DND-41 (cell line): ENCODE results near the gene ATF7IP.

Experiments
- EZH2 ChIP-seq: IDR thresholded peaks from 3 replicates; pipeline ENCODE4 v1.6.1; 2012; ENCODE audit warnings: borderline replicate concordance, low read depth, mild to moderate bottlenecking, moderate library complexity, low read length, inconsistent platforms; ENCODE audit not compliant: severe bottlenecking
- TF ChIP-seq, protein P1 (sequence below): IDR thresholded peaks from 2 replicates; pipeline ENCODE4 v1.5.1; 2012; ENCODE audit warnings: borderline replicate concordance, low read length, moderate library complexity, mild to moderate bottlenecking; ENCODE audit not compliant: poor library complexity, severe bottlenecking; ENCODE audit errors: extremely low read depth

DNA sequence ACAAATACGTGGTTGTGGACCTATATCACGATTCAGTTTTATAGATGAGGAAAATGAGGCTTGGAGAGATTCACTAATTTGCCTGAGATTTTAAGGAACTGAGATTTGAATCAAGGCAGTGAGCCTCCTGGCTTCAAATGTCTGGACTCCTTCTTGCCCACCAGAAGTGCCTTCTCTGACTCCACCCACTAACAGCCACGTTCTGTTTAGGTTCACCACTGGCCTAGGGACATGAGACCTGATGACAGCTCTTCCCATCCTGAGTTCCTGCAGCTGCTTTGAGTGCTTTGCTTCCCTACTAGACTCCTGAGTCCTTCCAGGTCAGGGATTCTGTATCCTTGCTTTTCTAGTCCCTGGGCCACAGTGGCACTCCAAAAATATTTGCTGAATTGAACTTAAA, 145.1 kb downstream of the ATF7IP start:
- TF ChIP-seq, protein P1, sequence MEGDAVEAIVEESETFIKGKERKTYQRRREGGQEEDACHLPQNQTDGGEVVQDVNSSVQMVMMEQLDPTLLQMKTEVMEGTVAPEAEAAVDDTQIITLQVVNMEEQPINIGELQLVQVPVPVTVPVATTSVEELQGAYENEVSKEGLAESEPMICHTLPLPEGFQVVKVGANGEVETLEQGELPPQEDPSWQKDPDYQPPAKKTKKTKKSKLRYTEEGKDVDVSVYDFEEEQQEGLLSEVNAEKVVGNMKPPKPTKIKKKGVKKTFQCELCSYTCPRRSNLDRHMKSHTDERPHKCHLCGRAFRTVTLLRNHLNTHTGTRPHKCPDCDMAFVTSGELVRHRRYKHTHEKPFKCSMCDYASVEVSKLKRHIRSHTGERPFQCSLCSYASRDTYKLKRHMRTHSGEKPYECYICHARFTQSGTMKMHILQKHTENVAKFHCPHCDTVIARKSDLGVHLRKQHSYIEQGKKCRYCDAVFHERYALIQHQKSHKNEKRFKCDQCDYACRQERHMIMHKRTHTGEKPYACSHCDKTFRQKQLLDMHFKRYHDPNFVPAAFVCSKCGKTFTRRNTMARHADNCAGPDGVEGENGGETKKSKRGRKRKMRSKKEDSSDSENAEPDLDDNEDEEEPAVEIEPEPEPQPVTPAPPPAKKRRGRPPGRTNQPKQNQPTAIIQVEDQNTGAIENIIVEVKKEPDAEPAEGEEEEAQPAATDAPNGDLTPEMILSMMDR: no peak
- no peak for TF ChIP-seq EZH2
